NCI-H69 (cell line): ENCODE data around the gene ZBTB49.
"Not testable (repeated sequence)": the region's sequence is repeated elsewhere in the genome, so short reads cannot be mapped to it uniquely, and the experiment has no call there.

Experiments used
- DNase-seq: peaks from one replicate; lab custom pipeline; 2025; lab: John Stamatoyannopoulos, UW

Gene ZBTB49

GRCh38 chr4:4326166-4326565 lies 36.1 kb downstream of the ZBTB49 start:
- no peak for DNase-seq

- DNase-seq: peak; percentile 2
Observed at GRCh38 chr4:4327652-4328121, 37.6 kb downstream of the ZBTB49 start.

GRCh38 chr4:4328206-4328605 lies 38.2 kb downstream of the ZBTB49 start:
- DNase-seq: no peak

GRCh38 chr4:4328840-4329239 lies 38.8 kb downstream of the ZBTB49 start:
- no peak for DNase-seq

GRCh38 chr4:4329496-4329895 lies 39.4 kb downstream of the ZBTB49 start:
- no peak for DNase-seq

- DNase-seq: no peak
Observed at GRCh38 chr4:4330794-4331193, 40.7 kb downstream of the ZBTB49 start.

- DNase-seq: no peak
Observed at GRCh38 chr4:4332529-4332928, 42.5 kb downstream of the ZBTB49 start.

- DNase-seq: no peak
Observed at GRCh38 chr4:4333265-4333706, 43.2 kb downstream of the ZBTB49 start.

GRCh38 chr4:4334798-4335520 lies 44.9 kb downstream of the ZBTB49 start:
- DNase-seq: peak; percentile 64

GRCh38 chr4:4338210-4339001 lies 48.4 kb downstream of the ZBTB49 start:
- DNase-seq: peak; percentile 72

GRCh38 chr4:4339504-4340085 lies 49.5 kb downstream of the ZBTB49 start:
- no peak for DNase-seq

GRCh38 chr4:4341861-4342650 lies 52.0 kb downstream of the ZBTB49 start:
- DNase-seq: no peak

GRCh38 chr4:4343038-4343437 lies 53.0 kb downstream of the ZBTB49 start:
- DNase-seq: no peak

- no peak for DNase-seq
Observed at GRCh38 chr4:4344915-4345527, 55.0 kb downstream of the ZBTB49 start.

- DNase-seq: peak; percentile 55
Observed at GRCh38 chr4:4347585-4347984, 57.5 kb downstream of the ZBTB49 start.

GRCh38 chr4:4348585-4348984 lies 58.5 kb downstream of the ZBTB49 start:
- not testable (repeated sequence) for DNase-seq

- DNase-seq: no peak
Observed at GRCh38 chr4:4349867-4350266, 59.8 kb downstream of the ZBTB49 start.

GRCh38 chr4:4350909-4351308 lies 60.9 kb downstream of the ZBTB49 start:
- peak; percentile 11 for DNase-seq

- DNase-seq: no peak
Observed at GRCh38 chr4:4355302-4355701, 65.3 kb downstream of the ZBTB49 start.

- no peak for DNase-seq
Observed at GRCh38 chr4:4356106-4357041, 66.3 kb downstream of the ZBTB49 start.
